CD4-positive, alpha-beta T cell treated with Interleukin-6 for 4 hours (primary cell): Measurements from ENCODE around the gene PFKFB1.

Source experiments
- DNase-seq: peaks from one replicate; pipeline ENCODE4 v3.0.0-alpha.2; 2020; ENCODE audit warnings: mixed read lengths

Gene PFKFB1

GRCh38 chrX:54994099-54994498, at the start of gene PFKFB1:
Gene PFKFB1, minus strand, starts transcription at chrX:54994188. Its CDS starts 181 bp downstream, at chrX:54994007.
- DNase-seq = no peak

GRCh38 chrX:55041514-55041913, 47.5 kb upstream of the PFKFB1 start:
- no peak for DNase-seq

- no peak for DNase-seq
Measured at GRCh38 chrX:55039471-55039870, 45.5 kb upstream of the PFKFB1 start.

- DNase-seq = no peak
Measured at GRCh38 chrX:55033429-55033828, 39.4 kb upstream of the PFKFB1 start.

DNA sequence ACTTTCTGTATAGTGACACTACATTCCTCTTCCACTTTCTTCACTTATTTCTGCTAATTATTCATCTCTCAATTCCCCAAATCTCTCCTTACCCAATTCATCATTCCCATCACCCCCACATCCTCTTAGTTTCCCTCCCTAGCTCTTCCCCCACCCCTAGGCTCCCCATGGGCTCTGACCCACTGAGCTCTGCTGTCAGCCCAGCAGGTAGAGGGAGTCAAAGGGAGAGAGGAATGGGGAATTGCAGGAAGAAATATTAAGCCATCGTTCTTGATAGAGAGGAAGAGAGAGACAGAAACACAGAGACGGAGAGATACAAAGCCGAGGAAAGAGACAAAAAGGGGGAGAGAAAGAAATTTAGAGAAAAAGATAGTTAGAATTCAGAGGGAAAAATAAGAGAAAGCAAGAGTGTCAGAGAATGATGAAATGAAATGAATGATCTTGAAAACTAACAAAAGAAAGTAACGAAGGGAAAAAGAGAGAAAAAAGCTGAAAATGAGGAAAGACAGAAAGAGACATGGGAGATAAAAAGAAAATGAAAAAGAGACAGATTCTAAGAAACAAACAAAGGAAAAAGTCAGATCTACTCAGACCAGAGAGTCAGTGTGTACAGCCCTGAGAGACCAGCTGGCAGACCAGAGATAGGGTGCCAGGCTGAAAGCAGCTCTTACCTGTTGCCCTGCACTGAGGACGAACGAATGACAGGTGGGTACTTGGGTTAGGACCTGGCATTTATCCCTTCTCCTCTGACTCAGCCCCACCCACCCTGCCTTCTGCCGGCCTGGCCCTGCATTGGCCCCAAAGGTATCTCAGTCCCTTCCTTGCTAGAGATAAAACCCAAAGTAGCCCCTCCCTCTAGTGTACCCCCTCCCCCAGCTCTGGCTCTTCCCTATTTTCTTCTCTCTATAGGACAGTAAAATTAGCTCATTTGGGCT, 36.5 kb upstream of the PFKFB1 start, which contains the start of gene ALAS2:
TSS of gene ALAS2 (minus strand) at position 707 of the 935 bp plus-strand sequence. CDS start 4,977 bp downstream, outside the sequence.
- DNase-seq = no peak

GRCh38 chrX:55029291-55029690, 35.3 kb upstream of the PFKFB1 start:
- DNase-seq = no peak

GRCh38 chrX:55028611-55029010, 34.6 kb upstream of the PFKFB1 start:
- no peak for DNase-seq

GRCh38 chrX:55028040-55028439, 34.1 kb upstream of the PFKFB1 start:
- DNase-seq = no peak

- DNase-seq = no peak
Measured at GRCh38 chrX:55026840-55027239, 32.9 kb upstream of the PFKFB1 start.

DNA sequence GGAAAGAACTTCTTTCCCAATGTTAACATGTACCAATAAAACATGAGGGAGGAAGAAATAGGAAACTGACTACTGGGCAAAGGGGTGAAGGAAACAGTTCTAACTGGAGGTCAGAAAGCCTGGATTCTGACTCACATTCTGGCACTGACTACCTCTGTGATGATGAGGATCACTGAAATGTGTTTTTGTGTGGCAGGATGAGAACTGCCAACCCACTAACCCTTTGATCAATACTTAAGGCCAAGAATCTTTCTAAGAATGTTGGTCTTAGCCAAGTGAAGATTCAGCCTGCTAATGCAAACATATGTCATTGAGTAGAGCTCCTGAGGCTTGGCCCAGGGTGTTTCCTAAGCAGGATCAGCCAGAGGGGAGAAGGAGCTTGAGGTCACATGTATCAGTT, 32.2 kb upstream of the PFKFB1 start:
- DNase-seq = no peak

DNA sequence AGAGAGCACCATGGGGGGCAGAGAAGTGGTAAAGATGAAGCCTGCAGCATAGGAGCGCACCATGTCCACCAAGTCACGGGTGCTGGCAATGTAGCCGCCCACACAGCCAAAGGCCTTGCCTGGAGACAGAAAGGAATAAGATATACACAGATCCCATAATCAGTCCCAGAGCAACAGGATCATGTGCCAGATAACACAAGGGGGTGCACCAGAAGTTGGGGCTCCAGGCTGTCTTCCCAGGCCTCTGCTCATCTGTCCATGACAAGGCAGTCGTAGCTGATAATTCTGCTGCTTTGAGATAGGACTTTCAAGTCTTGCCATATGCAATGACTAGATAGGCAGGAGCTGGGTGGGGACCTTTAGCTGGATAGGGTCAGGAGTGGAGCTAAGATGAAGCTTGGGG, 20.9 kb upstream of the PFKFB1 start:
- no peak for DNase-seq

GRCh38 chrX:55011294-55011693, 17.3 kb upstream of the PFKFB1 start:
- no peak for DNase-seq

DNA sequence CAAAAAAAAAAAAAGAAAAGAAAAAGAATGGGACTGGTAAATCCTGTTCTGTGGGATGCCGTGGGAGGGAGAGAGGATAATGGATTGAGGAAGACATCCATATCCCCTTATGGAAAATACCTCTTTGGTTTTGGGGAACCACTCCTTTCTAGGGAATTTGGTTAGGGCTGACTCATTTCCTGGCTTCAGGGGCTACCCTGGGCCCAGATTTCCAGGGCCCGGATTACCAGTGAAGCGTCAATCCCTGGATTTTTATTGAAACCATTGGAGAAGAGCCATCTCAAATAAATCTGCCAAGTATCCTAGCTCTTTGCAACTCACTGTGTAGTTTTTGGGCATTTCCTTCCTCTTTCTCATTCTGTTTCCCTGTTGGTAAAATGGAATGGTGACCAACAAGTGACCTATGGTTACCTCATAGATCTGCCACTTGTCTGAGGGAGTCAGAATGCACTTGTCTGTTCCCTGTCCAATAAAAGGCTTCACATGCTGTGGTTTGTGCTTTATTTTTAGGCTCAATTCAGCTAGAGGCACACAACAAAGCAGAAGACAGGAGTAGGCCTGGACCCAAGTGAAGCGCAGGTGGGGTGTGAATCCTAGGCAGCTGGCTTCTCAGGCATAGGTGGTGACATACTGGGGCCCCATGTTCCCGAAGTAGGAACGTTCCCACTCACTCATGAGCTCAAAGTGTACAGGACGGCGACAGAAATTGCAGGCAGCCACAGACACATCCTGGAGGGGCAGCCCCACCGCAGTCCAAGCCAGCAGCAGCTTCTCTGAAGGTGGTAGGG, 14.8 kb upstream of the PFKFB1 start:
- peak; percentile 34 for DNase-seq

DNA sequence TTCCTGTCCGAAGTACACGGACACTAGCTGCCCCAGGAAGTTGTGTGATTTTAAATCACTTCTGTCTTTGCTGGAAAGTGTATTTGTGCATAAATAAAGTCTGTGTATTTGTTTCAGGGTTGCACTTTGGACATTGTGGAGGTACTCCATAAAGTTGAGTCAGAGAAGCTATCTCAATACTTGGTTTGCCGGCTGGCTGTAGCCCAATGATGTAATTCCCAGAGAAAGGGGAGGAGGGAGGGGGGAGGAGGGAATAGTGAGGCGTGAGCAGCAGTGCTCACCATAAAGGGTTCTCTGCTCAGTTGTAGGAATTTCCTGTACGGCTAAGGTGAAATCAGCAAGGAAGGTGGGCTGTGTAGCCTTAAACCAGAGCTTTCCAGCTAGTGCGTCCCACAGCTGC, 13.7 kb upstream of the PFKFB1 start:
- no peak for DNase-seq

DNA sequence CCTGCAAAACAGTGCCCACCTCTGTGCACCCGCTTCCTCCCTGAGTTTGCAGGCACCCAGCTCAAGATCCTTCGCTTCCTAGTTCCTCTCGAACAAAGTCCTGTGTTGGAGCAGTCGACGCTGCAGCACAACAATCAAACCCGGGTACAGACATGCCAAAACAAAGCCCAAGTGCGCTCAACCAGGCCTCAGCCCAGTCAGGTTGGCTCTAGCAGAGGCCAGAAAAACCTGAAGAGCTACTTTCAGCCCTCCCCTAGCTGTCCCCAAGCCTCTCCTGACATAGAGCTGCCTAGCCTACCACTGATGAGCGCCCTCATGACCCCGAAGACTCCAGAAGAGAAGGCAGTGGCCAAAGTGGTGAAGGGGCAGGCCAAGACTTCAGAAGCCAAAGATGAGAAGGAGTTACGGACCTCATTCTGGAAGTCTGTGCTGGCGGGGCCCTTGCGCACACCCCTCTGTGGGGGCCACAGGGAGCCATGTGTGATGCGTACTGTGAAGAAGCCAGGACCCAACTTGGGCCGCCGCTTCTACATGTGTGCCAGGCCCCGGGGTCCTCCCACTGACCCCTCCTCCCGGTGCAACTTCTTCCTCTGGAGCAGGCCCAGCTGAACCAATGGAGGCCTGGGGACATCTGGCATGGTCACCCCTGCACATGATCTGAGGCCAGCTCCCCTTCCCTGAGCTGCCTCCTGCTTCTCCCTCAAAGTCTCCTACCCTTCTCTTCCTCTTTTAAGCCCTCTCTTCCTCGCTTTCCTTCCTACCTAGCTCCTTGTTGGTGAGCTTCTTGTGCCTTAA, 13.0 kb upstream of the PFKFB1 start:
- DNase-seq = no peak

DNA sequence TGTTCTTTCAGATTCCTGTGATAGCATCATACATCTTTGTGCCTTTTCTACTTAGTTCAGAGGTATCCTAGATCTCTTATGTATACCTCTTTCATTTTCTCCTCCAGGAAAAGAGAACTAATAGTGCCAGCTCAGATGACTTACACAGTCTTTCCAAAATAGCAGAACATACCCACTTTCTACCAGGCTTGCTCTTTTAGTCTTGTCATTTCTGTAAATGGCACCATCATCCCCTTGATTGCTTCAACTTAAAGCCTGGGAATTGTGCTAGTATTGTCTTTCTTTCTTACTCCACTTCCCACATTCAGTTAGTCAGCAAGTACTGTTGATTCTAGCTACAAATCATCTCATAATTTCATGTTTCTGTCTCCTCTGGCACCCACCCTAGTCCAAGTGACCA, 11.3 kb upstream of the PFKFB1 start:
- no peak for DNase-seq

DNA sequence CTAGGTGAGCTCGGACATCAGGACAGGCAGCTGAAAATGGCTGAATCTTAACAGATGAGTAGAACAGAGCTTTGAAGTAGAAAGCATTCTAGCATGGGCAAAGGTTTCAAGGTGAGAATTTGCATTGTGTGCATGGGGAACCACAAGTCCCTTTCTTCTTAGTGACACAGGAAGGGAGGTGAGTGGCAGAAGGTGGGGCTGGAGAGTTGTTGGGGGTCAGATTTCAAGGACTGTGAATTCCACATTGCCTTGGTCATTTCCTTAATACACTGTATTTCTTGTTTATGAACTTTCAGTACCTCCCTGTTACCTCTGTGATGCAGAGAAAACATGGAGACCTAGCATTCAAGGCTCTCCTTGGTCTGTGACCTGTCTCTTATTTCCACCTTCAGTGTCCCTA, 10.2 kb upstream of the PFKFB1 start:
- DNase-seq = no peak

GRCh38 chrX:54999717-55000598, 6.0 kb upstream of the PFKFB1 start, which contains the start of gene APEX2:
Gene APEX2, plus strand, starts transcription at chrX:55000363. Its CDS starts 60 bp downstream, at chrX:55000423.
- DNase-seq = peak; percentile 91

- DNase-seq = no peak
Measured at GRCh38 chrX:54995621-54996020, 1.6 kb upstream of the PFKFB1 start.

DNA sequence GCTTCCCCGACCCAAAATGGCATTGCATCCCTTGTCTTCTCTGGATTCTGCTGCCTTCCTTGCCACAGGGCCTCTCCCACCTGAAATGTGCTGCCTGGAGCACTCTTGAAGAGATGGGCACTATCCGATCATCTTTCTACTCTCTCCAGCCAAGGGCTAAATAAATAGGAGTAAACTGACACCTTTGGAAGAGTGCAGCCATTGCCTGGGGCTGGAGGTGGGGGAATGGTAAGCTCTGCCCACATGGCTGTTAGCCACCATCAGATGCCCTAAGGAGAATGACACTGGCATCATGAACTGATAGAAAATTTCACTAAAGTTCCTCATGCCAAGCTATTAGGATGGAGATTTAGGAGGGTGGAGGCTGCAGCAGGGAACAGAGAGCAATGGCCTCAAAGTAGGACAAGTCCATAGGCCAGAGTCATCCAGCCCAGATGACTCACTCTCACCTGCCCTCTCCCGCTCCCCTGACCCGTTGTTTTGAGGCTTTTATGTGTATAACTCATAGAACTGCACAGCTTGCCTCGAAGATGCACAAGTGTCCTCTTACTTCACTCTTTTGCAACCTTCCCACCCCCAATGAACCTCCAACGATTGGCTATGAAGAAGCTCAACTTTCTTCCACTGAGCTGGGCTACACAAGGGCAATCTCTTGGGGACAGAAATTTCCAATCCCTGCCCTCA, 822 bp upstream of the PFKFB1 start:
- no peak for DNase-seq
